GM19240 (cell line): Measurements from ENCODE around the gene GAB2.
"Not testable (repeated sequence)": the region's sequence is repeated elsewhere in the genome, so short reads cannot be mapped to it uniquely, and the experiment has no call there.

Experiments used
- DNase-seq: peaks from one replicate; pipeline ENCODE4 v3.0.0; 2011; ENCODE audit warnings: low spot score; ENCODE audit not compliant: insufficient read length

GAB2 gene

DNA sequence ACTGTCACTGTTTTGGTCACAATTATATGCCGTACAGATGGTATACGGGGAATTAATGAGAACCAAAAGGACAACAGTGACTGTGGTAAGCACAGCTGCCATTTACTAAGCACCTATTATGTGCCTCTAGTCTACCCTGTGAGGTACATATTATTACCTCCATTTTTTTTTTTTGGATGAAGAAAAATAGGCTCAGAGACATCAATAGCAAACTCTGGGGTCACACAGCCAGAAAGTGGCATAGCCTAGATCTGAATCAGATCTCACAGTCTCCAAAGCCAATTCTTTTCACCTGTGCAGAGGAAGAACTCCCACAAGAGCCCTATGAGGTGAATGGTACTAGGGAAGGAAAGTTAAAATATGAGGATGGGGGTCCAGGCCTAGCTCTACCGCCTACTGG is 160.0 kb downstream of the GAB2 start:
- no peak for DNase-seq

DNA sequence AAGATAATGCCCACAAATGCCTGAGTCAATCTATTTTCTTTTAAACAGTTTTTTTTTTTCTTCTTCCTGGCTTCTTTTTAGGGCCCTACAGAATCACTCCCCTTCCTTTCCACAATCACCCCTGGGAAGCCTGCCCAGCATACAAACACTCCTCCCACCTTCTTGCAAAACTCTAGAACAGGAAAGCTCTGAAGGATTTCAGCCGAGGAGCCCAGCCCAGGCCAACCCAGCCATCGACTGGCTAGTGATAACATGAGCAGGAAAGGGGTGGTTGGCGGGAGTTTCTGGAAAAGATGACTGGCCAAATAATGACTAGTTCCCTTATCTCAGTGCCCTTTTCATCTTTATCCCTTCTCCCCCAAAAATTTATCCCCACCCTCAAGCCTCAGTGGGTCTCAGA is 160.7 kb downstream of the GAB2 start:
- no peak for DNase-seq

DNA sequence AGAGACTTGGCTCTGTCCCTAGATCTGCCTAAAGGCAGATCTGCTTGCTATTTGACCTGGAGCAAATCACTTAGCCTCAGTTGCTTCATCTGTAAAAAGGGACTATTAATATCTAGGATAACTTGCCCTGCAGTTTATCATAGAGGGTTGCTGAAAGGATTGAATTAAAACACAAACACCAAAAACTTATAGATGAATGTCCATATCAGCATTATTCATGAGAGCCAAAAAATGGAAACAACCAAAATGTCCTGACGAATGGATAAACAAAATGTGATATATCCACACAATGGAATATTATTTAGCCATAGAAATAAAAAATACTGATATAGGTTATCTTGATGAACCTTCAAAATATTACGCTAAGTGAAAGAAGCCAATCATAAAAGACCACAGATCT is 161.7 kb downstream of the GAB2 start:
- no peak for DNase-seq

DNA sequence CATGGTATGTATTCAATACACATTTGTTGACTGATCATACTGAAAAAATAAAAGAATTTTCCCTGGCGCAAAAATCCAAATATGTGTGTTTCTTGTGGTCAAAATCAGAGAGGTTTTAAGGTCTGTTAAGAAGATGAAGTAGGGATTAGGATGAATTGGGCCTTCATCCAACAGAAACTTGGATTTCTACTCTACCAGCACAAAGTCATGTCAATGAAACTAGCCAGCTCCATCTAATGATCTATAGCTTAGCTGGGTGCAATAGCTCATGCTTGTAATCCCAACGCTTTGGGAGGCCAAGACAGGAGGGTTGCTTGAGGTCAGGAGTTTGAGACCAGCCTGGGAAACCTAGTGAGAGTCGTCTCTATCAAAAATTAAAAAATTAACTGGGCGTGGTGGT is 163.4 kb downstream of the GAB2 start:
- no peak for DNase-seq

DNA sequence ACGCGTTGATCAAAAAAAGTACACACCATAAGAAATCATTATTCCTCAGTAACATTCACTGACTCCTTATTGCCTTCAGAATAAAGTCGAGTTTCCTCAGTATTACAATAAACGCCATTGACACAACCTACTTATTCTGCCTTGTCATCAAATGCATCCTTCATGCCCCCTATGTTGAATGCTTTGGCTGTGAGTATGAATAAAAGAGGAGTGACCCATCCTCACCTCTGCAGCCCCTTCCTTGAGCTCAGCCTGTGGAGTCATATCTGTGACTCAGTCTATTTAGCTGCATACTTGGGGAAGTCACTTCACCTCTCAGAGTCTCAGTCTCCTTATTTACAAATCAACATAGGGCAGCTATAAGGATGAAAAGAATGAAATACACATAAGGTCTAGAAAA is 163.8 kb downstream of the GAB2 start:
- DNase-seq, result no peak

DNA sequence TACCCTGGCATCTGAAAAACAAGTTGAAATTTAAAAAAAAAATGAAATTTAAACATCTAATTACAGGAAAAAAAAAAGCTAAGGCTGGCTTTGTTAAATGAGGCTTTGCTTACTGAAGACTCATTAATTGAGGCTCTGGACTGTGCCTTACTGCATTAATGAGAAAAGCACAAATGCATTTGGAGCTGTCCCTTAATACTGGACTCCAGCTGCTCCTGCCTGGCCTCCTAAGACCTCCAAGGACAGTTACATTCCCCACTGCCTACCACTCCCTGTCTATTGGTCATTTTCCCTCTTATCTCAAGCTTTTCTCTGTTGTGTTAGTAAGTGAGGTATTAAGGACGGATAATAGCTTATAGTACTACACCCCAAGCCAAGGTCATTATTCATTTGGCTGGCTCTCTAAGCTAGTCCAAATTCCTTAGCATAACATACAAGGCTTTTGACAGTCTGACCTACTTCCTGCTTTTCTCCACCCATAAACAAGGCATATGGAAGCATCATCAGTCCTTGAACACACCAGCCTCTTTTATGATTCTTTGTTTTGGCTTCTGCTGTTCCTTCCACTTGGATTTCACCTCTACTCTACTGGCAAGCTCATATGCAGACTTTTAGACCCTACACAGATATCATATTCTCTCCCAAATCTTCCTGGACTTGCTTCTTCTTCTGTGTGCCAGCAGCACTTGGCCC is 166.4 kb downstream of the GAB2 start:
- DNase-seq, result no peak

DNA sequence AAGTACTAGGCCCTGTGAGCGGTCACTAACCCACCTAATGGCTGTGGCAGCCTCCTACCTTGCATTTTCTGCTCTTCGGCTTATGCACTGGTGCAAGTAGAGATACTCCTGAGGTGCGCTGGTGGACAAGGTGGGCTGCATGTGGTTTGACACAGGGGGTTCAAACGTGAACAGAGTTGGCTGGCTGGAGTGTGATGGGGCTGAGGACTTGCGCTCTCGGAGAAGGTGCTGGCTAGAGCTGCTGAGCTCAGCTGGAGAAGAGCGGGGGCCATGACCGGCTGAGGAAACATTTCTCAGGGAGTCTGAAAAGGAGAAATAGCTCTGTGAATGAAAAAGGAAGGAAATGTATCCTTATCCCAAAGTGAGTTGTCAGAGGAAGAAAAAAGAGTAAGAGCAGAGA is 167.5 kb downstream of the GAB2 start:
- DNase-seq, result no peak

DNA sequence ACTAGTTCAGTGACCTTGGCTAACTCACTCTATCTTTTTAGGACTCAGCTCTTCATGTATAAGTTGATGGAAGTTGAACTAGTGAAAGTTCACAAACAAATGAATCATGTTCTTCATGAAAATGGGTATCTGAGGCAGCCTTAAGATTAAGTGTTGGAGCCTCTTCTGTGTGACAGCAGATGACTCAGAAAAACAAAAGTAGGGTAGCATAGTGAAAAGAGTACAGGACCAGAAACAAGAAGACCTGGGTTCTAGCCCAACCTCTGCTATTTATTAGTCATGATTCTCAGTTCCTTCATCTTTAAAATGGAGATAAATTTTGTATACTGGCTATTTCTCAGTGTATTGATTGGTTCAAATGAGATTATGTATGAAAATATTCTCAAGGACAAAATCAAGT is 168.7 kb downstream of the GAB2 start:
- no peak for DNase-seq

DNA sequence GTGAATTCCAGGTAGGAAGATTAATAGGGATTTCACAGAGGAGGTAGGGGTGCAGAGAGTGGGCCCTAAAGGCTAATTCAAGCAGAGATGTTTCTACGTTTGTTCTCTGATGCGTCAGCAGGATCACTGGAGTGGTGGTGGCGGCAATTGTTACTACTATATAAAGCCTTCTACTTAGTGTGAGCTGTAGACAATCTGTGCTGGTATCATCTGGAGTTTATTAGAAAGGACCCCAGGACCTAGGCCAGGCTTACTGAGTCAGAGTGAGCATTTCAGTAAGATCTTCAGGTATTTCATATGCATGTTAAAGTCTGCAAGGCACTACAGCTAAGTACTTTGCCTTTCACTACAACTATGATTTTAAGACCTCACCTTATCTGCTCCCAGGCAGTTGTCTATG is 169.4 kb downstream of the GAB2 start:
- DNase-seq, result no peak

DNA sequence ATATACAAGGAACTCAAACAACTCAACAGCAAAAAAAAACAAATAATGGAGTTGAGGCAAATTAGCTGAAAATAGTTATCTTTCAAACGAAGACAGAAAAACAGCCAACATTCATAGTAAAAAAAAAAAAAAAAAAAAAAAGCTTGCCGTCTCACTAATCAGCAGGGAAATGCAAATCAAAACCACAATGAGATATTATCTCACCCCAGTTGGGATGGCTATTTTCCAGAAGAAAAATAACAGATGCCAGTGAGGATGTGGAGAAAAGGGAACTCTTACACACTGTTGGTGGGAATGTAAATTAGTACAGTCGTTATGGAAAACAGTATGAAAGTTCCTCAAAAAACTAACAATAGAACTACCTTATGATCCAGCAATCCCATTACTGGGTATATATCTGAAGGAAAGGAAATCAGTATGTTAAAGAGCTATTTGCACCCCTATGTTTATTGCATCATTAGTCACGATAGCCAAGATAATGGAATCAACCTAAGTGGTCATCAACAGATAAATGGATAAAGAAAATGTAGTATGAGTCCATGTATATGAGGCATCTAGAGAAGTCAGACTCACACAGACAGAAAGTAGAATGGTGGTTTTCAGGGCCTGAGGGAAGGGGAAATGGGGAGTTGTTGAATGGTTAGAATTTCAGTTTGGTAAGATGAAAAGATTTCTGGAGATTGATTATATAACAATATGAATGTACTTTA is 172.9 kb downstream of the GAB2 start:
- no peak for DNase-seq

DNA sequence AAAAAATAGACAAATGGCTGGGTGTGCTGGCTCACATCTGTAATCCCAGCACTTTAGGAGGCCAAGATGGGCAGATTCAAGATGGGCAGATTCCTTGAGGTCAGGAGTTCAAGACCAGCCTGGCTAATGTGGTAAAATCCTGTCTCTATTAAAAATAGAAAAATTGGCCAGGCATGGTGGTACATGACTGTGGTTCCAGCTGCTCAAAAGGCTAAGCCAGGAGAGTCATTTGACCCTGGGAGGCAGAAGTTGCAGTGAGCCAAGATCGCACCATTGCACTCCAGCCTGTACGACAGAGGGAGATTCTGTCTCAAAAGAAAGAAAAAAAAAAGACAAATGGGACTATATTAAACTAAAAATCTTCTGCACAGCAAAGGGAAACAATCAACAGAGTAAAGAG is 173.5 kb downstream of the GAB2 start:
- DNase-seq, result no peak

DNA sequence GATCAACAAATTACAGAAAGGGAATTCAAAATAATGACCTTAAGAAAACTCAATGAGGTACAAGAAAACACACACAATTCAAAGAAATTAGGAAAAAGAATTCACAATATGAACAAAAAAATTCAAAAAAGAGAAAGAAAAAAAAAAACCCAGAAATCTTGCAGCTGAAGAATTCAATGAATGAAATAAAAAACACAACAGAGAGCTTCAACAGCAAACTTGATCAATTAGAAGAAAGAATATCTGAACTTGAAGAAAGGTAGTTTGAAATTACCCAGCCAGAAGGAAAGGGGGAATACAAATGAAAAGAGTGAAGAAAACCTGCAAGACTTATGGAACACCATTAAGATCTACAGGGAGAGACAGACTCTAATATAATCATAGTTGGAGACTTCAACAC is 176.1 kb downstream of the GAB2 start:
- no peak for DNase-seq

DNA sequence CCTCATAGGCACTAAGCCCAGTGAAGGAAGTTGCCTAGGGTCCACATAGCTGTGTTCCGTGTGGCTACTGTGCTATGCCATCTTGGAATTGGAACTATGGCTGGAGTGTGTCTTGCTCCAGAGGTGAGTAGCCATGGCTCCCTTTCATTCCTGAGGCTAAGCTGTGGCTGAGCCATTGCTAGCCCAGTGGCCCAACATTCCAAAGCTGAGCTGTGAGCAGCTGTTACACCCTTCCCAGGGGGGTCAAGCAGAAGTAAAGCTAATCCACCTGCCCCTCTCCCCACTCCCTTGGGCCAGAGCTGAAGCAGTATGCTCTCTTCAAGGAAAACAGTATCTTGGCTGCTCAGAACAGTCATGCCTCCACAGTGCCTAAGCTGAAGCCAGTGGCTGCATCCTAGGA is 177.8 kb downstream of the GAB2 start:
- no peak for DNase-seq

DNA sequence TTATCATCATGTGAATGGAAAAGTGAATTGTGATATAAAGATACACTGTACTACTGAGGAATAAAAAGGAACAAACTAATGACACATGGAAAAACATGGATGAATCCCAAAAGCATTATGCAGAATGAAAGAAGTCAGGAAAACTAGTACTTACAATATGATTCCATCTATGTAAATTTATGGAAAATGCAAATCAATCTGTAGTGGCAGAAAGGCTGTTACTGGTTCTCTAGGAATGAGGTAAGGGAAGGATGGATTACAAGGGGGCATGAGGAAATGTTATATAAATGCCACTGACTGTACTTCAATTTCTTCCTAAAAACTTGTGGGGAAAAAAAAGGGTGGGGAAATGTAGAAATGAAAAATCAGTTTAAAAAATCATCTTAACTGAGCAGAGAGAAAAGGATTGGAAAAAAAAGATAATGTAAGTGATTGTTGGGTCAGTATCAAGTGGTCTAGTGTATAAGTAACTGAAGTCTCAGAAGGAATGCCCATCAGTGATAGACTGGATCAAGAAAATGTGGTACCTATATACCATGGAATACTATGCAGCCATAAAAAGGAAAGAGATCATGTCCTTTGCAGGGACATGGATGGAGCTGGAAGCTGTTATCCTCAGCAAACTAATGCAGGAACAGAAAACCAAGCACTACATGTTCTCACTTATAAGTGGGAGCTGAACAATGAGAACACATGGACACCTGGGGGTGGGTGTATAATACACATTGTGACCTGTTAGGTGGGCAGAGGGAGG is 180.2 kb downstream of the GAB2 start:
- no peak for DNase-seq

DNA sequence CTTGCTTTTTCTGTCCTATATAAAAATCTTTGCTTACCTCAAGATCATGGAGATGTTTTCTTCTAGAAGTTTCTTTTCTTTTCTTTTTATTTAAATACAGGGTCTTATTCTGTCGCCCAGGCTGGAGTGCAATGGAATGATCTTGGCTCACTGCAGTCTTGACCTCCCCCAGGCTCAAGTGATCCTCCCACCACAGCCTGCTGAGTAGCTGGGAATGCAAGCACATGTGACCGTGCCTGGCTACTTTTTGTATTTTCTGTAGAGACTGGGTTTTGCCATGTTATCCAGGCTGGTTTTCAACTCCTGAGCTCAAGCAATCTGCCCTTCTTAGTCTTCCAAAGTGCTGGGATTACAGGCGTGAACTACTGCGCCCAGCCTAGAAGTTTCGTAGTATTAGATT is 183.6 kb downstream of the GAB2 start:
- no peak for DNase-seq

DNA sequence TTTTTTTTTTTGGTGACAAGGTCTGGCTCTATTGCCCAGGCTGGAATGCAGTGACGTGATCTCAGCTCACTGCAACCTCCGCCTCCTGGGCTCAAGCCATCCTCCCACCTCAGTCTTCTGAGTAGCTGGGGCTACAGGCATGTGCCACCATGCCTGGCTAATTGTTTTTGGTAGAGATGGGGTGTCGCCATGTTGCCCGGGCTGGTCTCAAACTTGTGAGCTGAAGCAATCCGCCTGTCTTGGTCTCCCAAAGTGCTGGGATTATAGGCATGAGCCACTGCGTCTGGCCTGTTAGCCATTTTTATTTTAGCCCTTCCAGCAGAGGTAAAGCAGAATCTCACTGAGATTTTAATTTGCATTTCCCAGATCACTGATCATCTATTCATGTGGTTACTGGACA is 184.6 kb downstream of the GAB2 start:
- DNase-seq, result not testable (repeated sequence)

DNA sequence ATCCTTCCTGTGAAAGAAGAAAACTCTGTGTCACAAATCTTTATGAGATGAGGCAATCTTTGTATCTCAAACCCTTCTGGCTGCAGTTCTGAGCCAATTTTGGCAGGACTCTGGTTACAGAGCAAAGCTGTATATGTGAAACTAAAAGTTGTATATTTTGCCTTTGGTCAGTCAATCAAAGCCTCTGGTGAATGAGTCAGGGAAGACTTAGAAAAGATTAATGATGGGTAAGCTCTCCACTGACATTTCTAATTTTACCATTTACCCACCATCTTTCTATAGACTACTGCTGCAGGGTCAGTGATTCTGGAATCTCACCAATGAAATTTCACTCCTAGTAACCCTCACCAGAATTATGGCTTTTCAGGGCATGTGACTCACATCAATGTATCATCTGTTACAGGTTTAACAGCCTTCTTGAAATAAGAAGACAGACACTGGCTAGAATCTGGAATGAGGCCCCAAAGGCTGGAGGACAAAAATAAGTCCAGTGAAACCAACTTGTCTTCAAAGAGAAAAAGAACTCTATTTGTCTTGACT is 185.6 kb downstream of the GAB2 start:
- DNase-seq, result no peak

DNA sequence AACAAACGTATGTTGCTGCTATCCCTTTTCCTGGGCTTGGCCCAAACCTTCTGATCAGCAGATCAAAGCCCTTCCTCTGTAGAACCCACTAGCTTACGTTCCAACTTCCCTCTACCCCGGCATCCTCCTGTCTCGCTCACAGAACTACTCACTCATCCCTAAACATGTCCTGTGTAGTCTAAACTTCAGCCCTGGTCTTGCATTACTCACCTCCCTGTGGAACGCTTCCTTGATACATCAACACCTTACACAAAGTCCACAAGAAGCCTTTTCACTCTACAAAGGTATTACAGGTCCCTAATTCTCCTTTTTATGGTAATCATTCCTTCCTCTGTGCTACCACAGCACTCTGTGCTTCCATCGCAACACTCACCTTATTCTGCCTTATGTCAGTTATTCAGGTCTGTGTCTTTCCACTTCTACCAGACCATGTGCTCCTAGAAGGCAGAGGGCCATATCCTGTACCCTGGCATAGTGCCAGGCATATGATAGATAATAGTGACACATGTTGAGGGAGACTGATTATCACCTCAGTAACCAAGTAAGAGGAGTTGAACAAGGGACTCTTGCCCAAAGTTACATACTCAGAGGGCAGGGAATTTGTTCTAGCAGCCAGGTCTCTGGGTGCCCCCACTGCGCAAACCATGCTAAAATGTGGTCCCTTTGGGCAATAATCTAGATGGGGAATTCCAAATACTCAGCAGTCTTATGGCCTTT is 187.3 kb downstream of the GAB2 start:
- DNase-seq, result no peak

DNA sequence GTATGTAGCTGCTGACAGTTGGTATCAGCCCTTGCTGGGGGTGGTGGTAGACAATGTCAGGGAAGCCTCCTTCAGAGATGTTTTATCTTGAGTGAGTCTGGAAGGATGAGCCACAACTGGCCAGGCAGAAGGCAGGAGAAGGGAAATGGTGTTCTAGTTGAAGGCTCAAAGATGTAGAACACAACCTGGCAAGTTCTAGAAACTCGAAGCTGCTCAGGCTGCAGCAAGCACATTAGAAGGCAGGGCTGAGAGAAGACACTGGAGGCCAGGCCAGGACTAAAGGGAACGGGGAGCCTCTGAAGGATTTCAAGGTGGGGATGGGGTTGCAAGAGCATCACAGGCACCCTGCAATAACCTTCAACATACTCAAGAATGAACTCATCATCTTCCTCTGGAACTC is 188.5 kb downstream of the GAB2 start:
- no peak for DNase-seq

DNA sequence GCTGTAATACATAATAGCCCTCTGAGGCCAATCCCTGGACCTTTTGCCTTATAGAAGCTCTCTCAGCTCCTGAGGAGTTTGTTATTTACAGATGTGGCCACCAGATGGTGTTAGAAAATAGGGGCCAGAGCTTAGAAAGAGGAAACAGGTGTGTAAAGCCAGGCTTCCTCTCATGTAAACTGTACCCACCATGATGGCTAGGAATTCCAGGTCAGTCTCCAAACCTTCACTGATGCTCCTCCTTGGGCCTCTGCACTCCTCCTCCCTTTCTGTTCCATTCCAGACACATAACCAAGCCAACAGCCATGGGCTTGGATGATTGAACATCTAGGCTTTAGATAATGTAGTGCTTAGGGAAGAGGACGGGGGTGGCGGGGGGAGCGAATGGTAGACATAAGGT is 189.2 kb downstream of the GAB2 start:
- DNase-seq, result peak; percentile 61

DNA sequence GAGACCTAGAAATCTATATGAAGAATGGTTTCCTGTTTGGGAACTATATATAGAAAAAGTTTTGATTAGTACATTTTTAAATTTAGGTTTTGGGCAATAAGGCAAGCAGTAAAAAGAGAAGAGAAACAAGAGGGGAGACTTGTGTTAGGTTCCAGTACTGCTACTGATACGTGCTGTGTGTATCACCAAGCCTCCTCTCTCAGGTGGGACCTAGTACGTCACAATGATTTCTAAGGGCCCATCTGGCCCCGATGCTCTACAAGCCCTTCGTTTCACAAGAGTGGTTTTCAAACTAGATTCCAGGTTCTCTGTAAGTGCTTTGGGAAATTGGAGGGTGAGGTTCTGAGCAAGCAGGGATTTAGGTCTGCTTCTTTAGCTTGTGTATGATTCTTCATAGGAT is 189.7 kb downstream of the GAB2 start:
- no peak for DNase-seq
